GM23248 (cell line): ENCODE results near the gene CYTH4. TPM values are rescaled to one million over a fixed set of nuclear protein-coding genes. Genes with fewer than 3 reads are reported as not detected.
A peak's percentile ranks its signal among the peaks of the same experiment; 100 is the strongest.

Experiments
- DNase-seq: peaks from one replicate; pipeline ENCODE4 v3.0.0-alpha.2; 2015
- H2AFZ ChIP-seq: fragments of 200-600 bp; sonication (generic); 2 replicates; pipeline ENCODE4 v1.6.1; 2016; ENCODE audit warnings: antibody characterized with exemption
- H3F3A ChIP-seq: fragments of 200-600 bp; sonication (generic); 2 replicates; pipeline ENCODE4 v1.6.1; 2016; ENCODE audit warnings: mild to moderate bottlenecking, antibody characterized with exemption, mixed run types; ENCODE audit not compliant: insufficient read depth
- H3K27ac ChIP-seq: fragments of 200-600 bp; sonication (generic); 2 replicates; pipeline ENCODE4 v1.5.1; 2016; ENCODE audit warnings: mild to moderate bottlenecking
- H3K27me3 ChIP-seq: fragments of 200-600 bp; sonication (generic); replicated peaks from 2 replicates; pipeline ENCODE4 v1.6.1; 2016; ENCODE audit warnings: mild to moderate bottlenecking; ENCODE audit not compliant: insufficient read depth
- H3K36me3 ChIP-seq: fragments of 200-600 bp; sonication (generic); 2 replicates; pipeline ENCODE4 v1.6.1; 2016; ENCODE audit warnings: low read depth, mild to moderate bottlenecking
- H3K4me1 ChIP-seq: fragments of 200-600 bp; sonication (generic); 2 replicates; pipeline ENCODE4 v1.6.1; 2016; ENCODE audit warnings: mild to moderate bottlenecking; ENCODE audit not compliant: insufficient read depth
- H3K4me2 ChIP-seq: fragments of 200-600 bp; sonication (generic); one replicate; pipeline ENCODE4 v1.6.1; 2016; ENCODE audit warnings: mild to moderate bottlenecking; ENCODE audit not compliant: unreplicated experiment
- H3K4me3 ChIP-seq: fragments of 200-600 bp; sonication (generic); 2 replicates; pipeline ENCODE4 v1.5.1; 2016; ENCODE audit warnings: mild to moderate bottlenecking
- H3K79me2 ChIP-seq: fragments of 200-600 bp; sonication (generic); 2 replicates; pipeline ENCODE4 v1.6.1; 2016; ENCODE audit warnings: mild to moderate bottlenecking; ENCODE audit not compliant: insufficient read depth
- H3K9ac ChIP-seq: fragments of 200-600 bp; sonication (generic); 2 replicates; pipeline ENCODE4 v1.6.1; 2016; ENCODE audit warnings: mild to moderate bottlenecking
- H3K9me2 ChIP-seq: fragments of 200-600 bp; sonication (generic); 2 replicates; pipeline ENCODE4 v1.6.1; 2016; ENCODE audit warnings: mixed run types, mild to moderate bottlenecking, moderate library complexity; ENCODE audit not compliant: insufficient read depth
- H3K9me3 ChIP-seq: fragments of 200-600 bp; sonication (generic); one replicate; pipeline ENCODE4 v1.6.1; 2017; ENCODE audit warnings: low read depth
- H4K20me1 ChIP-seq: fragments of 200-600 bp; sonication (generic); 2 replicates; pipeline ENCODE4 v1.6.0; 2016; ENCODE audit not compliant: insufficient read depth
- EZH2 ChIP-seq: fragments of 200-600 bp; sonication (generic); IDR thresholded peaks from 2 replicates; pipeline ENCODE4 v1.6.1; 2018; ENCODE audit warnings: antibody characterized with exemption, mild to moderate bottlenecking; ENCODE audit not compliant: insufficient read depth, poor library complexity, severe bottlenecking
- EZH2phosphoT487 ChIP-seq: fragments of 200-600 bp; sonication (generic); IDR thresholded peaks from 2 replicates; pipeline ENCODE4 v1.6.1; 2018; ENCODE audit warnings: antibody characterized with exemption, moderate library complexity, mild to moderate bottlenecking, low read depth; ENCODE audit not compliant: insufficient read depth
- WGBS, 2 experiments: methylation state at CpG; one replicate each; pipeline ENCODE4 v1.1.6; 2015 to 2017; ENCODE audit warnings: low lambda C conversion rate in 2 of 2, low coverage in 1 of 2; ENCODE audit errors: missing lambda C conversion rate in 2 of 2; 5-methylcytosine and 5-hydroxymethylcytosine counted together
- in situ Hi-C: fragments of 300-500 bp; cut with MboI; formaldehyde crosslinking; loops from 2 replicates; pipeline ENCODE4 v1.15.0; 2020
- polyA plus RNA-seq: library from polyadenylated mRNA; unstranded; fragments of >200 nt; fragmentation: Nextera tagmentation; extraction: Ambion mirVana; gene quantifications from 2 replicates; pipeline ENCODE4 v1.2.1, GENCODE V29; 2016
- total RNA-seq: library from RNA; depleted of rRNA; stranded (reverse); fragments of >200 nt; shearing (Covaris generic); gene quantifications from 2 replicates; pipeline ENCODE4 v1.2.3, GENCODE V29; 2014

CYTH4 gene
- total and polyA plus RNA-seq, 2 experiments from 2014 or later: not detected

GRCh38 chr22:37243402-37244113 is 38.8 kb upstream of the CYTH4 start:
- Histone ChIP-seq H3K27me3 (no peaks in the 10 kb centered on the region), H3K79me2 (no peaks in the 10 kb centered on the region), H3K9me2 (no peaks in the 10 kb centered on the region), H3K4me1 (peaks cover 11% of the 10 kb centered on the region), H3K4me3 (peak overlapping the region; percentile 73), H2AFZ (peak overlapping the region; percentile 80), H3K9ac (peak overlapping the region; percentile 63), H3K4me2 (peak overlapping the region; percentile 86), H3K27ac (no peak overlapping the region), H4K20me1 (no peaks in the 10 kb centered on the region), H3K36me3 (no peaks in the 10 kb centered on the region), H3K9me3 (no peaks in the 10 kb centered on the region), H3F3A (no peaks in the 10 kb centered on the region)
- 42 to 49% methylated on average over 11 to 12 of the region's 12 CpGs for WGBS, 2 experiments
- no peak for TF ChIP-seq EZH2phosphoT487
- no peak for TF ChIP-seq EZH2
- in situ Hi-C loops: no loop called here
- DNase-seq: no peak

- WGBS, 2 experiments: 18 to 20% methylated on average over 21 to 23 of the region's 23 CpGs
- Histone ChIP-seq H4K20me1 (no peaks in the 10 kb centered on the region), H3K9me2 (no peaks in the 10 kb centered on the region), H3K9ac (peak within 1 kb of the TSS; percentile 63), H3K36me3 (no peaks in the 10 kb centered on the region), H3K9me3 (no peaks in the 10 kb centered on the region), H3K27me3 (no peaks in the 10 kb centered on the region), H2AFZ (peak within 1 kb of the TSS; percentile 80), H3K4me1 (peaks cover 11% of the 10 kb centered on the region), H3K79me2 (no peaks in the 10 kb centered on the region), H3K4me2 (peak within 1 kb of the TSS; percentile 86), H3K4me3 (peak within 1 kb of the TSS; percentile 73), H3K27ac (no peak within 1 kb of the TSS), H3F3A (no peaks in the 10 kb centered on the region)
- TF ChIP-seq EZH2: no peak
- TF ChIP-seq EZH2phosphoT487: no peak
- in situ Hi-C loops: no loop called here
- peak; percentile 73 for DNase-seq
Observed at GRCh38 chr22:37244114-37244921, 38.0 kb upstream of the CYTH4 start, which contains the start of gene RAC2. Gene RAC2, minus strand, starts transcription at chr22:37244269. Its CDS starts 121 bp downstream, at chr22:37244148.

- no peaks in the 10 kb centered on the region for H3K36me3 ChIP-seq
- H4K20me1 ChIP-seq: no peaks in the 10 kb centered on the region
- H3K9me2 ChIP-seq: no peaks in the 10 kb centered on the region
- H2AFZ ChIP-seq: no peak overlapping the region
- no peak overlapping the region for H3K9ac ChIP-seq
- H3K9me3 ChIP-seq: no peaks in the 10 kb centered on the region
- no peak overlapping the region for H3K4me3 ChIP-seq
- WGBS, 2 experiments: 77 to 78% methylated on average over 20 to 22 of the region's 22 CpGs
- in situ Hi-C loops: no loop called here
- no peak overlapping the region for H3K4me2 ChIP-seq
- H3K27me3 ChIP-seq: no peaks in the 10 kb centered on the region
- peaks cover 11% of the 10 kb centered on the region for H3K4me1 ChIP-seq
- no peak overlapping the region for H3K27ac ChIP-seq
- no peaks in the 10 kb centered on the region for H3K79me2 ChIP-seq
- DNase-seq: no peak
- TF ChIP-seq EZH2 (no peak), EZH2phosphoT487 (no peak)
- H3F3A ChIP-seq: no peaks in the 10 kb centered on the region
Observed at GRCh38 chr22:37244922-37245722, 37.2 kb upstream of the CYTH4 start.

GRCh38 chr22:37245740-37246139 is 36.6 kb upstream of the CYTH4 start:
- H2AFZ ChIP-seq: no peak overlapping the region
- H3K4me1 ChIP-seq: peaks cover 11% of the 10 kb centered on the region

More at GRCh38 chr22:37245740-37246139, 36.6 kb upstream of the CYTH4 start:
- in situ Hi-C loops: no loop called here
- H3K4me2 ChIP-seq: no peak overlapping the region
- H3K36me3 ChIP-seq: no peaks in the 10 kb centered on the region
- H3F3A ChIP-seq: no peaks in the 10 kb centered on the region
- no peaks in the 10 kb centered on the region for H3K9me3 ChIP-seq
- no peak overlapping the region for H3K4me3 ChIP-seq
- WGBS, 2 experiments: 73 to 76% methylated on average over 6 of the region's 6 CpGs
- H4K20me1 ChIP-seq: no peaks in the 10 kb centered on the region
- no peak for DNase-seq
- no peaks in the 10 kb centered on the region for H3K27me3 ChIP-seq
- H3K9ac ChIP-seq: no peak overlapping the region
- TF ChIP-seq EZH2 (no peak), EZH2phosphoT487 (no peak)
- H3K27ac ChIP-seq: no peak overlapping the region
- no peaks in the 10 kb centered on the region for H3K9me2 ChIP-seq
- no peaks in the 10 kb centered on the region for H3K79me2 ChIP-seq
